Activated CD8-positive, alpha-beta T cell treated with anti-CD3 and anti-CD28 coated beads, Interleukin-2, amount 10 ng/mL, durations not matched to agents 7 days and 5 days (primary cell): ENCODE measurements around the gene SUN3. TPM values are rescaled to one million over a fixed set of nuclear protein-coding genes. Genes with fewer than 3 reads are reported as not detected.
A peak's percentile ranks its signal among the peaks of the same experiment; 100 is the strongest.
"Not testable (repeated sequence)": the region's sequence is repeated elsewhere in the genome, so short reads cannot be mapped to it uniquely, and the experiment has no call there.

Experiments used
- ATAC-seq: fragments of 150-1000 bp; cut with Tn5 transposase; one replicate; pipeline ENCODE4 v1.10.0; 2021; ENCODE audit warnings: moderate library complexity
- CTCF ChIA-PET: fragments of 350-600 bp; sonication (Branson Sonifier 250); formaldehyde crosslinking; loops from one replicate; lab custom pipeline; 2021; ENCODE audit warnings: antibody characterized with exemption; lab: Charles Lee
- POLR2A ChIA-PET: fragments of 350-600 bp; sonication (Branson Sonifier 250); formaldehyde crosslinking; loops from one replicate; lab custom pipeline; 2021; ENCODE audit warnings: antibody characterized with exemption; lab: Charles Lee
- DNase-seq: peaks from one replicate; pipeline ENCODE4 v3.0.0-alpha.2; 2020
- H3K27ac Mint-ChIP-seq: one replicate; pipeline ENCODE4 v1.8.0; 2021; ENCODE audit warnings: mild to moderate bottlenecking, mixed read lengths
- H3K27me3 Mint-ChIP-seq: one replicate; pipeline ENCODE4 v1.8.0; 2021; ENCODE audit warnings: low read depth, mixed read lengths
- H3K36me3 Mint-ChIP-seq: one replicate; pipeline ENCODE4 v1.8.0; 2021; ENCODE audit warnings: low read depth, mixed read lengths
- H3K4me1 Mint-ChIP-seq: one replicate; pipeline ENCODE4 v1.8.0; 2021; ENCODE audit warnings: low read depth, mixed read lengths
- H3K4me3 Mint-ChIP-seq: one replicate; pipeline ENCODE4 v1.8.0; 2021; ENCODE audit warnings: mild to moderate bottlenecking, mixed read lengths
- H3K9me3 Mint-ChIP-seq: one replicate; pipeline ENCODE4 v1.8.0; 2022; ENCODE audit warnings: mixed read lengths; ENCODE audit not compliant: insufficient read depth
- total RNA-seq, 2 experiments: library from RNA; stranded (reverse); gene quantifications; one replicate each; pipeline ENCODE4 v1.2.3, GENCODE V29; 2021

Gene SUN3
- total RNA-seq, 2 experiments from 2014 or later, result 0.97 TPM; not detected in 1

GRCh38 chr7:47992446-47992845, 36.5 kb downstream of the SUN3 start:
- POLR2A ChIA-PET, result interaction anchor here (0.7 to 2.1 kb wide), 6 partner anchors 13 to 118 kb away, joined by 3 to 12 read pairs (median 6); partner anchors contain the start of genes C7orf57, HUS1 and UPP1

GRCh38 chr7:47991741-47992311, 37.1 kb downstream of the SUN3 start:
- Mint-ChIP-seq H3K27ac (peak overlapping the region; percentile 89), H3K9me3 (no peaks in the 10 kb centered on the region), H3K36me3 (no peaks in the 10 kb centered on the region), H3K4me3 (peak overlapping the region; percentile 79), H3K27me3 (no peaks in the 10 kb centered on the region), H3K4me1 (peaks cover 21% of the 10 kb centered on the region)
- CTCF ChIA-PET, result interaction anchor here (0.7 to 3.5 kb wide), 26 partner anchors 9 to 163 kb away, joined by 3 to 68 read pairs (median 6); partner anchors contain the start of genes C7orf57, HUS1 and UPP1
- POLR2A ChIA-PET, result interaction anchor here (0.6 to 2.1 kb wide), 11 partner anchors 12 to 123 kb away, joined by 3 to 12 read pairs (median 4); partner anchors contain the start of genes C7orf57, HUS1 and UPP1
- ATAC-seq, result peak; percentile 99
- peak; percentile 95 for DNase-seq

More at GRCh38 chr7:47992446-47992845, 36.5 kb downstream of the SUN3 start:
- Mint-ChIP-seq H3K4me1 (peaks cover 21% of the 10 kb centered on the region), H3K9me3 (no peaks in the 10 kb centered on the region), H3K4me3 (peak overlapping the region; percentile 79), H3K36me3 (no peaks in the 10 kb centered on the region), H3K27ac (peak overlapping the region; percentile 89), H3K27me3 (no peaks in the 10 kb centered on the region)
- ATAC-seq (no peak), DNase-seq (no peak)
- CTCF ChIA-PET, result interaction anchor here (0.8 to 3.5 kb wide), 20 partner anchors 8 to 129 kb away, joined by 3 to 68 read pairs (median 7); partner anchors contain the start of genes C7orf57, HUS1 and UPP1

- ATAC-seq (no peak), DNase-seq (no peak)
- H3K27ac Mint-ChIP-seq, result peak overlapping the region; percentile 89
- no peaks in the 10 kb centered on the region for H3K9me3 Mint-ChIP-seq
- POLR2A ChIA-PET, result interaction anchor here (0.8 to 2.1 kb wide), 8 partner anchors 12 to 123 kb away, joined by 3 to 12 read pairs (median 4); partner anchors contain the start of genes HUS1 and UPP1
- no peaks in the 10 kb centered on the region for H3K27me3 Mint-ChIP-seq
- CTCF ChIA-PET, result interaction anchor here (0.7 to 3.5 kb wide), 24 partner anchors 8 to 164 kb away, joined by 3 to 68 read pairs (median 6); partner anchors contain the start of genes C7orf57, HUS1 and UPP1
- H3K4me3 Mint-ChIP-seq, result peak overlapping the region; percentile 79
- no peaks in the 10 kb centered on the region for H3K36me3 Mint-ChIP-seq
- peaks cover 21% of the 10 kb centered on the region for H3K4me1 Mint-ChIP-seq
These were observed 37.6 kb downstream of the SUN3 start for GRCh38 chr7:47991270-47991669.

GRCh38 chr7:47990592-47990991, 38.3 kb downstream of the SUN3 start:
- CTCF ChIA-PET, result interaction anchor here (1.1 to 3.5 kb wide), 12 partner anchors 8 to 164 kb away, joined by 3 to 68 read pairs (median 8); partner anchors contain the start of genes C7orf57, HUS1 and UPP1
- Mint-ChIP-seq H3K9me3 (no peaks in the 10 kb centered on the region), H3K4me1 (peaks cover 21% of the 10 kb centered on the region), H3K27me3 (no peaks in the 10 kb centered on the region), H3K4me3 (no peak overlapping the region), H3K36me3 (no peaks in the 10 kb centered on the region), H3K27ac (peak overlapping the region; percentile 71)
- POLR2A ChIA-PET, result interaction anchor here (2.1 kb wide), 1 partner anchor 98 kb away, joined by 12 read pairs; the partner anchor contains the start of gene UPP1
- DNase-seq, result no peak
- no peak for ATAC-seq

- DNase-seq, H3K27ac Mint-ChIP-seq, ATAC-seq, H3K36me3 Mint-ChIP-seq, H3K4me3 Mint-ChIP-seq, H3K27me3 Mint-ChIP-seq, H3K9me3 Mint-ChIP-seq, POLR2A ChIA-PET: not testable (repeated sequence)
- CTCF ChIA-PET, result interaction anchor here (0.9 to 3.5 kb wide), 12 partner anchors 11 to 120 kb away, joined by 3 to 68 read pairs (median 9); partner anchors contain the start of genes HUS1 and UPP1
- H3K4me1 Mint-ChIP-seq, result peaks cover 21% of the 10 kb centered on the region
These were observed 39.1 kb downstream of the SUN3 start for GRCh38 chr7:47989607-47990400.

- no peaks in the 10 kb centered on the region for H3K9me3 Mint-ChIP-seq
- H3K36me3 Mint-ChIP-seq, result no peaks in the 10 kb centered on the region
- DNase-seq (peak; percentile 37), ATAC-seq (no peak)
- H3K27me3 Mint-ChIP-seq, result no peaks in the 10 kb centered on the region
- CTCF ChIA-PET, result interaction anchor here (0.8 to 2.5 kb wide), 13 partner anchors 10 to 166 kb away, joined by 3 to 28 read pairs (median 7); partner anchors contain the start of genes HUS1 and UPP1
- H3K27ac Mint-ChIP-seq, result no peak overlapping the region
- peaks cover 21% of the 10 kb centered on the region for H3K4me1 Mint-ChIP-seq
- H3K4me3 Mint-ChIP-seq, result no peak overlapping the region
- POLR2A ChIA-PET, result no interaction called here
These were observed 40.2 kb downstream of the SUN3 start for GRCh38 chr7:47988496-47989386.

DNA sequence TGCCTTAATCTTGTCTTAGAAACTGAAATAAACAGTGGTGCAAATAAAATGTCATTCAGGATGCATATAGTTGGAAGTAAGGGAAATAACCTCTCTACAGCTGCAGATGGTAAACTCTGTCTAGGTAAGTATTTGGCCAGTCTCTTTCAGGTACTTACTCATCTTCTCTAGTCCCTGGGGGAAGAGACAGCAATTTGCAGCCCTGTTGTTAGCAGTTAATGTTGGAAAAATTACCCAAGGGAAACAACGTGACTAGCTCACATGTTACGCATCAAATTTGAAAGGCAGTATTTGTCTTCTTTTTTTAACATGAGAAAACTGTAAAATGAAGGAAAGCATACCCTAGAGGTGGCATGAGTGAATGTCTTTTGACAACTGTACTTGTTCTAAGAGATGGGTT, 46.3 kb downstream of the SUN3 start:
- Mint-ChIP-seq H3K9me3 (no peaks in the 10 kb centered on the region), H3K36me3 (peaks cover 11% of the 10 kb centered on the region), H3K27me3 (no peaks in the 10 kb centered on the region), H3K27ac (no peak overlapping the region), H3K4me1 (peaks cover 18% of the 10 kb centered on the region), H3K4me3 (no peak overlapping the region)
- ChIA-PET POLR2A (no interaction called here), CTCF (interaction anchor here (0.7 to 2.7 kb wide), 5 partner anchors 9 to 172 kb away, joined by 3 to 14 read pairs (median 3); no protein-coding TSS in a partner anchor)
- no peak for ATAC-seq
- no peak for DNase-seq

GRCh38 chr7:47980648-47981047, 48.3 kb downstream of the SUN3 start:
- ChIA-PET CTCF (interaction anchor here (1.5 kb wide), 1 partner anchor 11 kb away, joined by 4 read pairs; no protein-coding TSS in a partner anchor), POLR2A (interaction anchor here (1.9 kb wide), 1 partner anchor 11 kb away, joined by 8 read pairs; no protein-coding TSS in a partner anchor)
- Mint-ChIP-seq H3K4me1 (peaks cover 26% of the 10 kb centered on the region), H3K36me3 (peaks cover 27% of the 10 kb centered on the region)
- H3K4me3 Mint-ChIP-seq, ATAC-seq, DNase-seq, H3K27ac Mint-ChIP-seq, H3K27me3 Mint-ChIP-seq, H3K9me3 Mint-ChIP-seq: not testable (repeated sequence)

- ATAC-seq (no peak), DNase-seq (no peak)
- peak overlapping the region; percentile 87 for H3K4me3 Mint-ChIP-seq
- peak overlapping the region; percentile 98 for H3K27ac Mint-ChIP-seq
- H3K4me1 Mint-ChIP-seq, result peaks cover 26% of the 10 kb centered on the region
- peaks cover 34% of the 10 kb centered on the region for H3K36me3 Mint-ChIP-seq
- CTCF ChIA-PET, result interaction anchor here (2.3 to 2.7 kb wide), 3 partner anchors 9 to 131 kb away, joined by 13 to 17 read pairs (median 15); no protein-coding TSS in a partner anchor
- H3K9me3 Mint-ChIP-seq, result no peaks in the 10 kb centered on the region
- POLR2A ChIA-PET, result interaction anchor here (1.9 kb wide), 1 partner anchor 12 kb away, joined by 8 read pairs; no protein-coding TSS in a partner anchor
- H3K27me3 Mint-ChIP-seq, result no peaks in the 10 kb centered on the region
These were observed 49.1 kb downstream of the SUN3 start for GRCh38 chr7:47979832-47980181.

- POLR2A ChIA-PET, result interaction anchor here (0.6 to 1.9 kb wide), 4 partner anchors 13 to 117 kb away, joined by 3 to 8 read pairs (median 4); partner anchors contain the start of gene UPP1
- Mint-ChIP-seq H3K9me3 (no peaks in the 10 kb centered on the region), H3K4me1 (peaks cover 26% of the 10 kb centered on the region), H3K36me3 (peaks cover 39% of the 10 kb centered on the region), H3K4me3 (peak within 1 kb of the TSS; percentile 87), H3K27me3 (no peaks in the 10 kb centered on the region), H3K27ac (peak within 1 kb of the TSS; percentile 98)
- DNase-seq (peak; percentile 95), ATAC-seq (peak; percentile 96)
- CTCF ChIA-PET, result interaction anchor here (1.3 to 2.7 kb wide), 5 partner anchors 9 to 131 kb away, joined by 7 to 17 read pairs (median 13); no protein-coding TSS in a partner anchor
These were observed 49.6 kb downstream of the SUN3 start, which contains the start of gene HUS1 for GRCh38 chr7:47979145-47979831. HUS1 (minus strand) TSS chr7:47979615; CDS start chr7:47979519, 96 bp downstream.
